GM12875 (cell line): ENCODE data around the gene GFRA4.
"Not testable (repeated sequence)": the region's sequence is repeated elsewhere in the genome, so short reads cannot be mapped to it uniquely, and the experiment has no call there.

Experiments used
- H3K4me3 ChIP-seq: one replicate; pipeline ENCODE4 v1.5.1; 2011; ENCODE audit warnings: low read depth, low read length, control low read depth
- CTCF ChIP-seq: IDR thresholded peaks from 2 replicates; pipeline ENCODE4 v1.5.1; 2011; ENCODE audit warnings: low read depth, mild to moderate bottlenecking, control low read depth, inconsistent platforms, low read length, moderate library complexity, borderline replicate concordance; ENCODE audit not compliant: insufficient read depth

The GFRA4 gene

GRCh38 chr20:3628502-3629314, 34.5 kb downstream of the GFRA4 start:
- H3K4me3 ChIP-seq = no peak overlapping the region
- no peak for TF ChIP-seq CTCF

- TF ChIP-seq CTCF = no peak
- H3K4me3 ChIP-seq = no peak overlapping the region
Observed at GRCh38 chr20:3627476-3627875, 35.7 kb downstream of the GFRA4 start.

DNA sequence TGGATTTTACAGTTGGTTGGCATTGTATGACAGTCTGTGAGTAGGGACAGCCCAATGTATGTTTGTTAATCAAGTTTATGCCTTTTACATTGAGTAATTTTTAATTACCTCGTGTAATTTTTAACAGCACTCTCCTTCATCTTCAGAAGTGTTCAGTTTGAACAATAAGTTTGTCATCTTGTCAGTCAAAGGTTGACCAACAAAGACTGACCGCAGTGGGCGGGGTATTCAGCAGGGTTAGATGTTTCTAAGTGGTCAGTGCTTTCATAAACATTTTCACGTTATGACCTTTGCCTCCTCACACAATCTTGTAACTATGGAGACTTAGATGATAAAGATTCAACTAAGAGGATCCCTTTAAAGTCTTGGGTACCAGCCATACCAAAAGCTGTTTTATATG, 40.8 kb downstream of the GFRA4 start:
- no peak overlapping the region for H3K4me3 ChIP-seq
- no peak for TF ChIP-seq CTCF

DNA sequence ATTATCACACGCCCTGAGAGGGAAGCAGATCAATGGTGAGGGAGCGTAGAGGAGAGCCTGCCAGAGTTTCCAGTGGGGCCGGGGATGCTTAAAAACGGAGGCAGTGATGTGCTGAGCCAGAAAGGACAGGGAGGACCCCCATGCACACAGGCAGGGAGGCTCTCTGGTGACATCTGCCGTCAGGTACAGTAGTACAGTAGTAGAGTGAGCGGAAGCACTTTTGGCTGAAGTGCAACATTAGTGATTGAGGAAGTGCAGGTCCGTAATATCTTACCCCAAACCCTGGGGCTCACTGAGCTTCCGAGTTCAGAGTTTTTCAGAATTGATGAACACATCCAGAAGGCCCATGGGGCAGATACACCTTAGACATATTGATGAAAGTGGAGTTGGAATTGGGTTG, 42.1 kb downstream of the GFRA4 start:
- TF ChIP-seq CTCF = no peak
- no peak overlapping the region for H3K4me3 ChIP-seq

GRCh38 chr20:3616250-3616649, 46.9 kb downstream of the GFRA4 start:
- no peak overlapping the region for H3K4me3 ChIP-seq
- TF ChIP-seq CTCF = no peak

- not testable (repeated sequence) for H3K4me3 ChIP-seq
Observed at GRCh38 chr20:3615171-3615840, 47.9 kb downstream of the GFRA4 start.

DNA sequence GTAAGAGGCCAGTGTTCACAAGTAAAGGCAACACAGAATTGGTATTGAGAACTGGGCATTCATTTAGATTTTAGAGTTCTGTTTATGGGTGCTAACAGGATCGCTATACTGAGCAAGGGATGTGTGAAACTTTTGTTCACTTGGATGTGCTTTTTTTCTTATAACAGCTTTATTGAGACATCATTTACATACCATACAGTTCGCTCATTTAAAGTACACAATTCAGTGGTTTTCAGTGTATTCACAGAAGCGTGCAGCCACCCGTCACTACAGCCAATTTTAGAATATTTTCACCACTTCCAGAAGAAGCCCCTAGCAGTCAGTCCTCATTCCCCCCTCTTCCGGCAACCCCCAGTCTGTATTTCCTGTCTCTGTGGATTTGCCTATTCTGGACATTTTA, 48.7 kb downstream of the GFRA4 start:
- H3K4me3 ChIP-seq = no peak overlapping the region
- no peak for TF ChIP-seq CTCF
